NK-92 treated with Interleukin-12 subunit alpha and Interleukin-12 subunit beta, amount 100 ng/mL, for 24 hours (cell line): ENCODE results near the gene CYP3A4.
"Not testable (repeated sequence)": the region's sequence is repeated elsewhere in the genome, so short reads cannot be mapped to it uniquely, and the experiment has no call there.

Experiments used
- DNase-seq: peaks from one replicate; lab custom pipeline; 2025; lab: John Stamatoyannopoulos, UW

The CYP3A4 gene

GRCh38 chr7:99752356-99752755, 31.6 kb downstream of the CYP3A4 start:
- no peak for DNase-seq

- not testable (repeated sequence) for DNase-seq
Observed at GRCh38 chr7:99751322-99752052, 32.5 kb downstream of the CYP3A4 start.

GRCh38 chr7:99748846-99749579, 35.0 kb downstream of the CYP3A4 start:
- DNase-seq, result no peak

- not testable (repeated sequence) for DNase-seq
Observed at GRCh38 chr7:99746915-99747314, 37.1 kb downstream of the CYP3A4 start.

GRCh38 chr7:99745395-99745794, 38.6 kb downstream of the CYP3A4 start:
- DNase-seq, result not testable (repeated sequence)

GRCh38 chr7:99742737-99743394, 41.1 kb downstream of the CYP3A4 start:
- no peak for DNase-seq

GRCh38 chr7:99741441-99741795, 42.6 kb downstream of the CYP3A4 start:
- no peak for DNase-seq

- no peak for DNase-seq
Observed at GRCh38 chr7:99740573-99741440, 43.2 kb downstream of the CYP3A4 start.

GRCh38 chr7:99739699-99740572, 44.0 kb downstream of the CYP3A4 start:
- DNase-seq, result no peak

- DNase-seq, result no peak
Observed at GRCh38 chr7:99737726-99738125, 46.3 kb downstream of the CYP3A4 start.

- DNase-seq, result not testable (repeated sequence)
Observed at GRCh38 chr7:99736667-99737066, 47.3 kb downstream of the CYP3A4 start.

- no peak for DNase-seq
Observed at GRCh38 chr7:99734987-99735386, 49.0 kb downstream of the CYP3A4 start, which contains the start of gene CYP3A7. TSS of gene CYP3A7 (minus strand) at chr7:99735196. CDS start at chr7:99735093, 103 bp downstream.

GRCh38 chr7:99733448-99733847, 50.5 kb downstream of the CYP3A4 start:
- DNase-seq, result no peak

GRCh38 chr7:99733003-99733402, 51.0 kb downstream of the CYP3A4 start:
- DNase-seq, result no peak

- no peak for DNase-seq
Observed at GRCh38 chr7:99731638-99732374, 52.2 kb downstream of the CYP3A4 start.

GRCh38 chr7:99730992-99731391, 53.0 kb downstream of the CYP3A4 start:
- no peak for DNase-seq

- no peak for DNase-seq
Observed at GRCh38 chr7:99730238-99730810, 53.7 kb downstream of the CYP3A4 start.

- no peak for DNase-seq
Observed at GRCh38 chr7:99729486-99730237, 54.3 kb downstream of the CYP3A4 start.

GRCh38 chr7:99728615-99729014, 55.4 kb downstream of the CYP3A4 start:
- DNase-seq, result no peak
